ENCODE results near the gene PKD2L2.
"Not testable (repeated sequence)": the region's sequence is repeated elsewhere in the genome, so short reads cannot be mapped to it uniquely, and the experiment has no call there.

Gene PKD2L2

GRCh38 chr5:137890845-137891244, 1.6 kb downstream of the PKD2L2 start:
- no peak for DNase-seq

- no peak for DNase-seq
Measured at GRCh38 chr5:137891849-137892248, 2.6 kb downstream of the PKD2L2 start.

- no peak for DNase-seq
Measured at GRCh38 chr5:137894586-137894985, 5.3 kb downstream of the PKD2L2 start.

GRCh38 chr5:137896560-137896959, 7.3 kb downstream of the PKD2L2 start:
- DNase-seq, result no peak

GRCh38 chr5:137899493-137899892, 10.2 kb downstream of the PKD2L2 start:
- DNase-seq, result no peak

- DNase-seq, result no peak
Measured at GRCh38 chr5:137901011-137901817, 12.0 kb downstream of the PKD2L2 start.

- DNase-seq, result no peak
Measured at GRCh38 chr5:137902408-137903133, 13.3 kb downstream of the PKD2L2 start.

GRCh38 chr5:137914758-137915157, 25.5 kb downstream of the PKD2L2 start:
- DNase-seq, result no peak

GRCh38 chr5:137916923-137917322, 27.7 kb downstream of the PKD2L2 start:
- DNase-seq, result no peak

- no peak for DNase-seq
Measured at GRCh38 chr5:137921931-137922330, 32.7 kb downstream of the PKD2L2 start.

- DNase-seq, result no peak
Measured at GRCh38 chr5:137923856-137924255, 34.6 kb downstream of the PKD2L2 start.

GRCh38 chr5:137932800-137933199, 43.5 kb downstream of the PKD2L2 start:
- no peak for DNase-seq

GRCh38 chr5:137933491-137933911, 44.2 kb downstream of the PKD2L2 start:
- DNase-seq, result no peak

- no peak for DNase-seq
Measured at GRCh38 chr5:137935190-137935589, 45.9 kb downstream of the PKD2L2 start.

GRCh38 chr5:137935694-137936093, 46.4 kb downstream of the PKD2L2 start:
- no peak for DNase-seq

GRCh38 chr5:137937994-137938750, 48.9 kb downstream of the PKD2L2 start:
- no peak for DNase-seq

GRCh38 chr5:137938751-137939143, 49.5 kb downstream of the PKD2L2 start:
- no peak for DNase-seq

- no peak for DNase-seq
Measured at GRCh38 chr5:137939331-137939730, 50.1 kb downstream of the PKD2L2 start.

- not testable (repeated sequence) for DNase-seq
Measured at GRCh38 chr5:137944280-137944679, 55.0 kb downstream of the PKD2L2 start.

- DNase-seq, result no peak
Measured at GRCh38 chr5:137945825-137946224, 56.6 kb downstream of the PKD2L2 start.

GRCh38 chr5:137954131-137954879, 65.0 kb downstream of the PKD2L2 start:
- no peak for DNase-seq

- no peak for DNase-seq
Measured at GRCh38 chr5:137957948-137958347, 68.7 kb downstream of the PKD2L2 start.

GRCh38 chr5:137959488-137959887, 70.2 kb downstream of the PKD2L2 start:
- DNase-seq, result no peak

All from T1000 (cell line).